Measurements from ENCODE around the gene FIBCD1.

DNA sequence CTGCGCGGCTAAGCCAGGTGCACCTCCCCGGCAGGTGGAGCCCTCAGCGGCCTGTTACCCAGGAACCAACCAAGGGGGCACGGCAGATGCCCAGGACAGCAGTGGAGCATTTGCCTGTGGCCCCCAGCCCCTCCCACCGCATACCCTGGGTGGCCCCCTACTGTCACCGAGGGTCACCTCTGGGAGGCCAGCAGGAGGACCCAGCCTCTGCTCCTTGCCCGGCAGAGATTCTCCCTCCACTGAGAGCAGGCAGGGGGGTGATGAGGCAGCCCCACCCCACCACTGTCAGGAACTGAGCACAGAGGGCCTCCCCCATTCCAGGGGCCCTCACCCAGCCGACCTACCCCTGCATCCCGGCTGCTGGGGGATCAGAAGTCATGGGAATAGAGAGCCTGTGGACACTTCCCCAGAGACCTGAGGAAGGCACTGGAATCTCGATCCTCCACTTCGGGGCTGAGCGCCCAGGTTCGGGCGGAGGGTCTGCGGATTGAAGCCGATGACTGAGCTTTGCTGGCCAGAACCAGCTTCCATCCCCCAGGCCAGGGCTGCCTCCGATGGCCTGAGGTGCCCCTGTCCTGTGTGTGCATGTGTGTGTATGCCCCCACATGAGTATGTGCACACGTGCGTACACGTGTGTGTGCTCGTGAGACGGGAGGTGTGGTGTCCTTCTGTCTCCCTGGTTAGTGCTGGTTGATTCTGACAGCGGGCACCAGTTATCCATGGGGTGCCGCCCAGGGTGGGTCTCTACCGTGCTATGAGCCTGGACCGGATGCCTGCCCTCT lies 42.6 kb downstream of the FIBCD1 start, which contains the start of gene QRFP:
- TF ChIP-seq, protein P1, sequence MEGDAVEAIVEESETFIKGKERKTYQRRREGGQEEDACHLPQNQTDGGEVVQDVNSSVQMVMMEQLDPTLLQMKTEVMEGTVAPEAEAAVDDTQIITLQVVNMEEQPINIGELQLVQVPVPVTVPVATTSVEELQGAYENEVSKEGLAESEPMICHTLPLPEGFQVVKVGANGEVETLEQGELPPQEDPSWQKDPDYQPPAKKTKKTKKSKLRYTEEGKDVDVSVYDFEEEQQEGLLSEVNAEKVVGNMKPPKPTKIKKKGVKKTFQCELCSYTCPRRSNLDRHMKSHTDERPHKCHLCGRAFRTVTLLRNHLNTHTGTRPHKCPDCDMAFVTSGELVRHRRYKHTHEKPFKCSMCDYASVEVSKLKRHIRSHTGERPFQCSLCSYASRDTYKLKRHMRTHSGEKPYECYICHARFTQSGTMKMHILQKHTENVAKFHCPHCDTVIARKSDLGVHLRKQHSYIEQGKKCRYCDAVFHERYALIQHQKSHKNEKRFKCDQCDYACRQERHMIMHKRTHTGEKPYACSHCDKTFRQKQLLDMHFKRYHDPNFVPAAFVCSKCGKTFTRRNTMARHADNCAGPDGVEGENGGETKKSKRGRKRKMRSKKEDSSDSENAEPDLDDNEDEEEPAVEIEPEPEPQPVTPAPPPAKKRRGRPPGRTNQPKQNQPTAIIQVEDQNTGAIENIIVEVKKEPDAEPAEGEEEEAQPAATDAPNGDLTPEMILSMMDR (IDR thresholded peaks at IDR 0.05), result no peak
- no peak for TF ChIP-seq EP300 (IDR thresholded peaks at IDR 0.05)
- TF ChIP-seq POLR2AphosphoS5 (IDR thresholded peaks at IDR 0.05), result no peak
- TF ChIP-seq POLR2A (IDR thresholded peaks at IDR 0.05), result no peak
